HepG2 (cell line): ENCODE measurements around the gene EMC10. TPM values are rescaled to one million over a fixed set of nuclear protein-coding genes. Genes with fewer than 3 reads are reported as not detected.

Experiments
- ATAC-seq: fragments of 200-7000 bp; cut with Tn5 transposase; 3 replicates; pipeline ENCODE4 v1.9.1; 2020; ENCODE audit warnings: mild to moderate bottlenecking, moderate library complexity
- BruUV-seq: library from RNA; stranded (reverse); fragments of 400-500 nt; replicated peaks from 2 replicates; lab custom pipeline; 2021; lab: Mats Ljungman, UMichigan
- CTCF ChIA-PET: fragments of 300-600 bp; formaldehyde crosslinking; extraction: SDS; loops from one replicate; lab custom pipeline; 2021; ENCODE audit warnings: low total read pairs, inconsistent platforms, low intra/inter-chr PET ratio; lab: Yijun Ruan, JAX
- POLR2A ChIA-PET: fragments of 350-600 bp; sonication (Branson Sonifier 250); formaldehyde crosslinking; loops from one replicate; lab custom pipeline; 2020; ENCODE audit warnings: antibody characterized with exemption, inconsistent platforms; lab: Yijun Ruan, JAX
- DNase-seq: peaks from one replicate; pipeline ENCODE4 v3.0.0-alpha.2; 2015; ENCODE audit warnings: low spot score
- FAIRE-seq: peaks from 3 replicates; lab custom pipeline; 2011; peaks lifted over from hg19 to GRCh38; lab: Jason Lieb, UNC
- H2AFZ ChIP-seq: one replicate; pipeline ENCODE4 v1.6.1; 2011; ENCODE audit warnings: low read length, inconsistent platforms
- H3K27ac ChIP-seq: fragments of 300-600 bp; 3 replicates; pipeline ENCODE4 v1.8.0; 2011; ENCODE audit warnings: mixed run types, mild to moderate bottlenecking, mixed read lengths, low read length, inconsistent platforms; ENCODE audit not compliant: insufficient read depth; ENCODE audit errors: extremely low read length
- H3K27me3 ChIP-seq, 2 experiments: fragments of 200-600 bp in 1 of 2; 2 replicates in 1 of 2; 3 replicates in 1 of 2; pipeline versions ENCODE4 v1.6.0 to v1.8.0; 2011; ENCODE audit warnings: low read length in 2 of 2, mild to moderate bottlenecking in 2 of 2, moderate library complexity in 2 of 2, inconsistent platforms in 1 of 2; ENCODE audit not compliant: insufficient read depth in 2 of 2, control insufficient read depth in 1 of 2
- H3K36me3 ChIP-seq, 2 experiments: fragments of 200-600 bp in 1 of 2; replicated peaks in 1 of 2; 2 replicates in 1 of 2; 3 replicates in 1 of 2; pipeline versions ENCODE4 v1.5.1 to v1.8.0; 2011; ENCODE audit warnings: low read length in 2 of 2, inconsistent platforms in 1 of 2; ENCODE audit not compliant: insufficient read depth in 2 of 2, control insufficient read depth in 1 of 2
- H3K4me1 ChIP-seq: 2 replicates; pipeline ENCODE4 v1.5.1; 2012; ENCODE audit warnings: low read length, inconsistent platforms; ENCODE audit not compliant: insufficient read depth
- H3K4me2 ChIP-seq: 2 replicates; pipeline ENCODE4 v1.6.0; 2011; ENCODE audit warnings: low read depth, low read length, inconsistent platforms
- H3K4me3 ChIP-seq, 3 experiments: fragments of 200-600 bp in 1 of 3; sonication (generic), shearing (Covaris generic) in 1 of 3; replicated peaks in 1 of 3; 2 replicates each; pipeline ENCODE4 v1.5.1; 2011 to 2016; ENCODE audit warnings: low read length in 3 of 3, inconsistent platforms in 2 of 3, low read depth in 2 of 3, mild to moderate bottlenecking in 2 of 3, control low read depth in 1 of 3, mixed read lengths in 1 of 3; ENCODE audit not compliant: insufficient read depth in 1 of 3
- H3K79me2 ChIP-seq: one replicate; pipeline ENCODE4 v1.6.1; 2011; ENCODE audit warnings: low read length, inconsistent platforms; ENCODE audit not compliant: insufficient read depth
- H3K9ac ChIP-seq: 2 replicates; pipeline ENCODE4 v1.6.0; 2011; ENCODE audit warnings: mild to moderate bottlenecking, low read depth, low read length, inconsistent platforms; ENCODE audit not compliant: insufficient read depth
- H3K9me3 ChIP-seq: 2 replicates; pipeline ENCODE4 v1.5.1; 2012; ENCODE audit warnings: mild to moderate bottlenecking, low read length
- H4K20me1 ChIP-seq: 2 replicates; pipeline ENCODE4 v1.6.0; 2011; ENCODE audit warnings: inconsistent platforms, mild to moderate bottlenecking, low read length, moderate library complexity; ENCODE audit not compliant: insufficient read depth
- ARID4A ChIP-seq: sonication (generic); formaldehyde crosslinking; IDR thresholded peaks from 2 replicates; pipeline ENCODE4 v1.5.0; 2020; ENCODE audit warnings: mild to moderate bottlenecking, missing genetic modification reagents, borderline replicate concordance
- HCFC1 ChIP-seq: fragments of 150-350 bp; IDR thresholded peaks from 2 replicates; pipeline ENCODE4 v1.6.1; 2014; ENCODE audit warnings: low read depth, low read length
- HDAC1 ChIP-seq: sonication (generic); formaldehyde crosslinking; IDR thresholded peaks from 2 replicates; pipeline ENCODE4 v1.5.1; 2020; ENCODE audit warnings: mild to moderate bottlenecking, missing genetic modification reagents
- HDAC6 ChIP-seq: fragments of 200-600 bp; sonication (generic); IDR thresholded peaks from 2 replicates; pipeline ENCODE4 v1.7.0; 2017; ENCODE audit warnings: mild to moderate bottlenecking, antibody characterized with exemption, low read length, low read depth
- KLF12 ChIP-seq: sonication (generic); formaldehyde crosslinking; IDR thresholded peaks from 2 replicates; pipeline ENCODE4 v1.4.0; 2020; ENCODE audit warnings: missing genetic modification reagents, borderline replicate concordance
- MAFF ChIP-seq: IDR thresholded peaks from 2 replicates; pipeline ENCODE4 v1.6.1; 2011; ENCODE audit warnings: low read depth, low read length, improper control_type of control experiment
- MTF1 ChIP-seq: sonication (generic); formaldehyde crosslinking; IDR thresholded peaks from 2 replicates; pipeline ENCODE4 v1.5.0; 2020; ENCODE audit warnings: missing genetic modification reagents
- NFIB ChIP-seq: sonication (generic); formaldehyde crosslinking; IDR thresholded peaks from 2 replicates; pipeline ENCODE4 v1.9.0; 2021; ENCODE audit warnings: missing genetic modification reagents, mild to moderate bottlenecking, borderline replicate concordance
- SMAD1 ChIP-seq: sonication (generic); formaldehyde crosslinking; IDR thresholded peaks from 2 replicates; pipeline ENCODE4 v1.4.0; 2020; ENCODE audit warnings: missing genetic modification reagents, low read depth, mild to moderate bottlenecking, borderline replicate concordance
- ZNF24 ChIP-seq: fragments of 450-650 bp; IDR thresholded peaks from 2 replicates; pipeline ENCODE4 v1.6.1; 2017; ENCODE audit warnings: antibody characterized with exemption, mild to moderate bottlenecking
- WGBS: methylation state at CpG from one replicate; pipeline ENCODE4 v1.1.6; 2017; ENCODE audit warnings: low lambda C conversion rate; 5-methylcytosine and 5-hydroxymethylcytosine counted together
- in situ Hi-C: cut with HindIII; loops from 2 replicates; pipeline ENCODE4 v1.10.0; 2017; ENCODE audit warnings: low pct_unique_long_range_greater_than_20kb; ENCODE audit not compliant: extremely low pct_ligation_motif_present
- intact Hi-C: fragments of 100-400 bp; cut with micrococcal nuclease; formaldehyde crosslinking; loops from one replicate; pipeline ENCODE4 v1.10.0; 2022; ENCODE audit not compliant: unreplicated experiment
- polyA plus RNA-seq, 8 experiments: library from polyadenylated mRNA; depleted of rRNA in 3 of 8; stranded (reverse) in 7 of 8; unstranded in 1 of 8; fragments of >200 nt; fragmentation: Illumina TruSeq in 4 of 8; extraction: Trizol in 4 of 8; gene quantifications; 2 replicates each; pipeline versions ENCODE4 v1.2.1 to v1.2.3, GENCODE V29; 2011 to 2016; ENCODE audit warnings: low read depth in 4 of 8, missing spikeins in 1 of 8, mixed read lengths in 1 of 8; ENCODE audit not compliant: insufficient read depth in 1 of 8
- total RNA-seq, 5 experiments: library from RNA; depleted of rRNA; stranded (reverse); fragments of >200 nt; fragmentation: Illumina TruSeq; extraction: Trizol; gene quantifications; 2 replicates each; pipeline ENCODE4 v1.2.3, GENCODE V29; 2016; ENCODE audit warnings: low read depth in 1 of 5

EMC10 gene
- total and polyA plus RNA-seq, 2 of the 13 experiments (the other 11 are each of a cell fraction or from before 2014, with no cell fraction given) = not detected

DNA sequence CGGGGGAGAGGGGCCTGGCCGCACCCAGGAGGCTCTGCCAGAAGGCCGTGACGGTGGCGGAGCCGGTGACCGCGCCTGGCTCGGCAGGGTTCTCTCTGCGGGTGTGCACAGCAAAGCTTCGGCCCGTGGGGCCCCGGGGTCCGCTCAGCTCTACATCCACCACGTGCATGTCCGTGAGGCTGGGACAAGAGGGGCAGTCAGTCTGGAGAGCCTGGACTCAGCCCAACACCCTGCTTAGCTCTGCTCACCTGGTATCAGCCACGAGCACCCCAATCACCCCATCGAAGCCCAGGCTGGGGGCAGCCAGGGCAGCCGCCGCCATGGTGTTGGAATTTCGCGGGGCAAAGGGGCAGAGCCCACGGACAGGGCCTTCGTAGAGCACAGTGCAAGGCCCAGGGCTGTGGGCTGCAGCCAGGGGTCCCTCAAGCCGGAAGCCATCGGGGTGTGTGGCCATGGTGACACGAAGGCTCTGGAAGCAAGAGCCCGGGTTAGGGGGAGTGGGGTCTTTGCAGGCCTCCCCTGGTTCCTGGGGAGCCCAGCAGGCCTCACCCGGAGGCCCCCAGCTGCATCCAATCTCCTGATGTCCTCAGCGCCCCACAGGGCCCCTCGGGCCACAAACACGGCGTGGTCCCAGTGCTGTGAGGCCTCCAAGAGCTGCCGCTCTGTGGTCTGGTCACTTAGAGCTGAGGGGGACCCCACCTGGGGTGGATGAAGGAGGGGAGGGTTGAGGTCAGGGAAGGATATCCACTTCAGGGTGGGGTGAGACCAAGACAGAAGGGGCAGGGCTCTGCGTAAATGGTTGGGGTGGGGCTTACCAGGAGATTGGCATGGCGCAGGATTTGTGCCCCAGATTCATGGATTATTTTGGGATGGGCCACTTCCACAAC lies 36.0 kb downstream of the EMC10 start:
- 91% methylated on average over 11 of the region's 36 CpGs for WGBS
- Histone ChIP-seq H3K27me3 (no peaks in the 10 kb centered on the region; a peak in 2 of 5 replicates), H4K20me1 (no peaks in the 10 kb centered on the region), H3K4me1 (peaks cover 29% of the 10 kb centered on the region), H3K4me3 (no peak overlapping the region; a peak in 1 of 6 replicates), H2AFZ (no peak overlapping the region), H3K27ac (no peak overlapping the region), H3K36me3 (no peaks in the 10 kb centered on the region), H3K4me2 (peak overlapping the region; percentile 71), H3K9ac (peak overlapping the region; percentile 76), H3K79me2 (no peaks in the 10 kb centered on the region), H3K9me3 (no peaks in the 10 kb centered on the region)
- FAIRE-seq = no peak
- BruUV-seq = no TSS peak
- no peak for TF ChIP-seq HCFC1
- no peak for TF ChIP-seq HDAC6
- no peak for TF ChIP-seq NFIB (CRISPR knock-in tag)
- no peak for TF ChIP-seq ZNF24
- intact Hi-C loops (no loop called here), in situ Hi-C loops (no loop called here)
- ATAC-seq = no peak
- DNase-seq = no peak
- POLR2A ChIA-PET = no interaction called here
- CTCF ChIA-PET = no interaction called here

DNA sequence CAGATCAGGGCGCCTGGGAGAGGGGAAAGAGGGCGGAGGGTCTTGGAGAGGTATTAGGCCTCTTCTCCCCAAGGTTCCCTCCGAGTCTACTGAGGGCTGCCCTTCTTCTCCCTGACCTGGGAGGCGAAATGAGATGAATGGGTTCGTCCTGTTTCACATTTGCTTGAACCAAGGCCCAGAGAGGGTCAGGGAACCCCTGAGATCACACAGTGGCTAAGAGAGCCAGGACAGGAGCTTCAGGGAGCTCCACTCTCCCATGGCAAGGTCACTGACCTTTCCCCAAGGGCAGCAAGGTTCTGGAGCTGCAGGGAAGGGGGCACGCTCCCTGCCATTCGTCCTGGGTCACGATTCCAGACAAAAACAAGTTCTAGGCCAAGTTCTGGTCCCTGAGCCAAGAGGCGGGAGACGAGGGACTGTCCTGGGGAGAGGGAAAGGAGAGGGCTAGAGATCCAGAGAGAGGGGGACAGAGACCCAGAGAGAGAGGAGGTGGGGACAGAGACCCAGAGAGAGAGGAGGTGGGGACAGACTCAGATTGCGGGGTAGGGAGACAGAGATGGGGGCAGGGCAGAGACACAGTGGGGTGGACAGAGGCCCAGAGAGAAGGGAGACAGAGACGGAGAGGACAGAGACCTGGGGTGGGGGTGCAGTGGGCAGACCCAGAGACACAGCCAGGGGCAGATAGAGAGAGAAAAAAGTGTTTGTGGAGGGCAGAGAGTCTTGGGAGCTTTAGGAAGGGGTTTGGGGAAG lies 36.9 kb downstream of the EMC10 start:
- no peak for DNase-seq
- peak; percentile 4; the same call in 2 of the 3 replicates for ATAC-seq
- Histone ChIP-seq H3K4me1 (peaks cover 29% of the 10 kb centered on the region), H2AFZ (no peak overlapping the region), H3K36me3 (no peaks in the 10 kb centered on the region), H4K20me1 (no peaks in the 10 kb centered on the region), H3K9me3 (no peaks in the 10 kb centered on the region), H3K79me2 (no peaks in the 10 kb centered on the region), H3K9ac (peak overlapping the region; percentile 76), H3K27me3 (no peaks in the 10 kb centered on the region; a peak in 2 of 5 replicates), H3K4me2 (peak overlapping the region; percentile 71), H3K27ac (peak overlapping the region; percentile 44), H3K4me3 (peak overlapping the region; percentile 54 to 71 (median 58); a peak in 5 of 6 replicates)
- WGBS = 20% methylated on average over 10 of the region's 12 CpGs
- ChIA-PET POLR2A (no interaction called here), CTCF (no interaction called here)
- intact Hi-C loops = no loop called here
- FAIRE-seq = no peak
- in situ Hi-C loops = no loop called here
- TSS peak; percentile 69 for BruUV-seq
- peak; percentile 16; the same call in 1 of the 2 replicates for TF ChIP-seq ARID4A (CRISPR knock-in tag)
- no peak for TF ChIP-seq KLF12 (CRISPR knock-in tag)
- peak; percentile 9; the same call in 1 of the 2 replicates for TF ChIP-seq HDAC1 (CRISPR knock-in tag)
- TF ChIP-seq SMAD1 (CRISPR knock-in tag) = no peak
- TF ChIP-seq MTF1 = no peak
- TF ChIP-seq MAFF = no peak
